ENCODE measurements around the gene SOST. TPM values are rescaled to one million over a fixed set of nuclear protein-coding genes. Genes with fewer than 3 reads are reported as not detected.

The SOST gene
- total RNA-seq, 1 donor from 2014 or later: not detected

- DNase-seq (ENCODE audit: low read depth): no peak
- no peak overlapping the region for H3K4me3 ChIP-seq (ENCODE audit: low read depth, low read length)
- TF ChIP-seq CTCF (conservative IDR thresholded peaks at IDR 0.05; ENCODE audit: low read depth, low read length): no peak
These were observed 24.5 kb upstream of the SOST start for GRCh38 chr17:43782913-43783680.

DNA sequence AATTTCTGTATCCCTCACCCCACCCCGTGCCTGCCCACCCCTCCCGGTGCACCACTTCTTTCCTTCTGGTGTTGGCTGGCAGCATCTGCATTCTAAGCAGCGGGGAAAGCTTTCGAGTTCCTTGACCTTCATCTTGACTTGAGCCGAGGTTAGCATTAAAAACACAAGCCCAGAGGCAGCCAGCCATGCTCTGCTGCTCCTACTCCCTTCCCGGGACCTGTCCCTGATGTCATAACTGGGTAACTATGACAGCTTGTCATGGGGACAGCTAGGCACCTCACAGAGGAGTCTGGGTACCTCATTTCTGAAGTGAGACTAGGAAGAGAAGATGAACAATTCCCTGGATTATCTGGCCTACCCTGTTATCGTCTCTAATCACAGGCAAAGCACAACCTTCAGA lies 21.5 kb upstream of the SOST start, which contains the start of gene CFAP97D1:
Gene CFAP97D1, plus strand, starts transcription at position 301 of the 400 bp plus-strand sequence. Its CDS starts 28 bp downstream, at position 329.
- no peak for DNase-seq (ENCODE audit: low read depth)
- H3K4me3 ChIP-seq (ENCODE audit: low read depth, low read length): peak within 1 kb of the TSS; percentile 92
- no peak for TF ChIP-seq CTCF (conservative IDR thresholded peaks at IDR 0.05; ENCODE audit: low read depth, low read length)

GRCh38 chr17:43779145-43780125 lies 20.8 kb upstream of the SOST start:
- peak overlapping the region; percentile 92 for H3K4me3 ChIP-seq (ENCODE audit: low read depth, low read length)
- no peak for DNase-seq (ENCODE audit: low read depth)
- peak; percentile 16 for TF ChIP-seq CTCF (conservative IDR thresholded peaks at IDR 0.05; ENCODE audit: low read depth, low read length)

GRCh38 chr17:43778337-43779144 lies 19.9 kb upstream of the SOST start, which contains the start of gene DUSP3:
Gene DUSP3, minus strand, starts transcription at chr17:43778977. Its CDS starts 53 bp downstream, at chr17:43778924.
- no peak for TF ChIP-seq CTCF (conservative IDR thresholded peaks at IDR 0.05; ENCODE audit: low read depth, low read length)
- peak; percentile 55 for DNase-seq (ENCODE audit: low read depth)

GRCh38 chr17:43774304-43775250 lies 16.0 kb upstream of the SOST start:
- no peak for DNase-seq (ENCODE audit: low read depth)
- no peak overlapping the region for H3K4me3 ChIP-seq (ENCODE audit: low read depth, low read length)
- TF ChIP-seq CTCF (conservative IDR thresholded peaks at IDR 0.05; ENCODE audit: low read depth, low read length): no peak

More at GRCh38 chr17:43778337-43779144, 19.9 kb upstream of the SOST start, which contains the start of gene DUSP3:
- H3K4me3 ChIP-seq (ENCODE audit: low read depth, low read length): peak within 1 kb of the TSS; percentile 92
